HG03159 (cell line): ENCODE data around the gene TAF7.
A peak's percentile ranks its signal among the peaks of the same experiment; 100 is the strongest.
"Not testable (repeated sequence)": the region's sequence is repeated elsewhere in the genome, so short reads cannot be mapped to it uniquely, and the experiment has no call there.

Source experiments
- ATAC-seq: cut with Tn5 transposase; IDR thresholded peaks from one replicate; pipeline ENCODE4 v1.9.1; 2021; ENCODE audit warnings: mild to moderate bottlenecking, moderate library complexity; ENCODE audit not compliant: unreplicated experiment

TAF7 gene

DNA sequence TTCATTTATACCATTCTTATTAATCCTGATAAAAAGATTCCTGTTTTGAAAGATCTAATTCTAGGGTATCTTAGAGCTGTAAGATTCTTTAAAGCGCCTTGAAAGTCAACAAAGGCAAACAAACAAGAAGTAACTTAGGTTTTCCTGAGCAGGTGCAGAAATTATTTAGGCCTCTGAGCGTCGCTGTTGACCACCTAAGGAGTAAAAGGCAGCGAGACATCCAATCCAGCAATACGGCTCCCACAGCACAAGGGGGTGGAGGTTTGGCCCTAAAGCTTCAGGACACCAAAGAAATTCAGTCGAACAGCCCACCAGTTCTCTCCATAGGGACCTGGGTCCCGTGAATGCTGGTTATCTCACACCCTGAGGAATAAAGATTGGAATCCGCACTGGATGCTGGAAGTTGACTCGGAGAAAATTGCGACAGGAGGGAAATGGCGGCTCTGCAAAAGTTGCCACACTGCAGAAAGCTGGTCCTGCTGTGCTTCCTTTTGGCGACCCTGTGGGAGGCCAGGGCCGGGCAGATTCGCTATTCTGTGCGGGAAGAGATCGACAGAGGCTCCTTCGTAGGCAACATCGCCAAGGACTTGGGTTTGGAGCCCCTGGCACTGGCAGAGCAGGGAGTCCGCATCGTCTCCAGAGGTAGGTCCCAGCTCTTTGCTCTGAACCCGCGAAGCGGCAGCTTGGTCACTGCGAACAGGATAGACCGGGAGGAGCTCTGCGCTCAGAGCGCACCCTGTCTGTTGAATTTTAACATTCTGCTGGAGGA lies 18.1 kb upstream of the TAF7 start, which contains the start of gene PCDHGA2:
Gene PCDHGA2, plus strand, starts transcription at position 223 of the 769 bp plus-strand sequence.
- ATAC-seq, result no peak

DNA sequence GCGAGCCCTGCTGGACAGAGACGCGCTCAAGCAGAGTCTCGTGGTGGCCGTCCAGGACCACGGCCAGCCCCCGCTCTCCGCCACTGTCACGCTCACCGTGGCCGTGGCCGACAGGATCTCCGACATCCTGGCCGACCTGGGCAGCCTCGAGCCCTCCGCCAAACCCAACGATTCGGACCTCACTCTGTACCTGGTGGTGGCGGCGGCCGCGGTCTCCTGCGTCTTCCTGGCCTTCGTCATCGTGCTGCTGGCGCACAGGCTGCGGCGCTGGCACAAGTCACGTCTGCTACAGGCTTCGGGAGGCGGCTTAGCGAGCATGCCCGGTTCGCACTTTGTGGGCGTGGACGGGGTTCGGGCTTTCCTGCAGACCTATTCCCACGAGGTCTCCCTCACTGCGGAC lies 12.0 kb upstream of the TAF7 start:
- not testable (repeated sequence) for ATAC-seq

GRCh38 chr5:141330299-141331080 lies 9.9 kb upstream of the TAF7 start, which contains the start of gene PCDHGA1:
Gene PCDHGA1 (plus strand): TSS chr5:141330514.
- ATAC-seq, result peak; percentile 56

GRCh38 chr5:141328231-141328630 lies 7.6 kb upstream of the TAF7 start:
- no peak for ATAC-seq

- ATAC-seq, result peak; percentile 62
Observed at GRCh38 chr5:141326088-141326854, 5.7 kb upstream of the TAF7 start.

DNA sequence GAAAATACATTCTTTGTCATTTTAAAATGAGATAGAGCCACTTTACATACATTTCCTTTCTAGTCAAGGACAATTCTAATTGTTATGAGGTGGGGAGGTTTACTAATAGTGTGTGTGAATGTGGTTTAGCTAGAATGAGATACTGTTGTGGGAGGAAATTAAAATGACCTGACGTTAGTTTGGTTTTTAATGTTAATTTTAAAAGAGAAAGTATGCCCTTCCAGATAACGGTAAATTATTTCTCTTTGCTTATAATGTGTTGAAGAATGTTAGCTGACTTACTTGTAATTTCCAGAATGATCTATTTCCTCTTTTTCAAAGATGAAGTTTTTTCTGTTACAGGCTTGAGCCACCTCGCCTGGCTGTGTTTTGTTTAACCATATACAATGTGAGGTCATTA lies 1.7 kb upstream of the TAF7 start:
- no peak for ATAC-seq

DNA sequence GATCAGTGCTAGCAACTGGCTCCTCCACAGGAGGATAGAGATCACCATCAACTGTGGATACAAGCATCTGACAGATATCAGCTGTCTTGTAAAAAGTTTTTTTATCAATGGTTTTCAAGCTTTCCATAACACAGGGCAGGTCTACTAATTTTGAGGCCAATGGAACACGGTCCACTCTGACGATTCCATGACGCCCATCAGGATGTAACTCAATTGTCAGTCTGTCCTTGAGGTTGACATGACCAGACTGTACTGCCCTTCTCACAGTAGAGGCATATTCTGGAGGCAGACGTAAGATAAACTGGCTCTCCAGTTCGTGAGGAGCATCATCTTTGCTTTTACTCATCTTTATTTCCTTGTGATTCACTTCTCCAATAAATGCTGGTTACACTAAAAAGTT lies 885 bp downstream of the TAF7 start:
- ATAC-seq, result no peak

GRCh38 chr5:141319202-141319601 lies 1.4 kb downstream of the TAF7 start:
- ATAC-seq, result no peak

DNA sequence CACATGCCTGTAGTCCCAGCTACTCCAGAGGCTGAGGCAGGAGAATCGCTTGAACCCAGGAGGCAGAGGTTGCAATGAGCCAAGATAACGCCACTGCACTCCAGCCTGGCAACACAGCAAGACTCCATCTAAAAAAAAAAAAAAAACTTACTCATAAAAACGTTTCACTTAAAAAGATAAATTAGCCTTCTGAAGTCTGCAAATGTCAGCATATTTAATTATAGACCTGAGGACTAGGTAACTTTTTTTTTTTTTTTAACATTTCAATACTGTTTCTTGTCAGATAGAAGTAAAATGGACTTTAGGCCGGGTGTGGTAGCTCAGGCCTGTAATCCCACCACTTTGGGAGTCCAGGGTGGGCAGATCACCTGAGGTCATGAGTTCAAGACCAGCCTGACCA lies 3.6 kb downstream of the TAF7 start:
- not testable (repeated sequence) for ATAC-seq

GRCh38 chr5:141313711-141314110 lies 6.9 kb downstream of the TAF7 start:
- no peak for ATAC-seq

- no peak for ATAC-seq
Observed at GRCh38 chr5:141306630-141307029, 14.0 kb downstream of the TAF7 start.

DNA sequence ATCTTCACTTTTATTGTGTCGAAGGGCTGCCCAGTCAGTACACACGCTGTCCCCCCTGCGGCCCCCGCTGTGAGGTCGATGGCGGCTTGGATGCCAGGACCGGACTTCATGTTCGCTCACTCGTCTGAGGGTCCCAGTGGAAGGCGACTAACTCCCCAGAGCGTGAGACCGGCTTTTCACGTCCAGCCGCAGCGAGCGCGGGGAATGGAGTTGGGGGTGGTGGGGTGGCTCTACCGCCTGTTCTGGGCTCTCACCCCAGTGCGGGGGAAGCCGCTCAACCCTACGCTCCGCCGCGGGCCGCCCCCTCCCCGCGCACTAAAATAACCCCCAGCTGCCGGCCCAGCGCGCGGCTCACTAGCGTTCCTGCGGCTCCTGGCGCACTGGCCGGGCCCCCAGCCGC lies 16.8 kb downstream of the TAF7 start, which contains the start of gene SLC25A2:
Gene SLC25A2, minus strand, starts transcription at position 294 of the 400 bp plus-strand sequence. Its CDS starts 184 bp downstream, at position 110.
- no peak for ATAC-seq

DNA sequence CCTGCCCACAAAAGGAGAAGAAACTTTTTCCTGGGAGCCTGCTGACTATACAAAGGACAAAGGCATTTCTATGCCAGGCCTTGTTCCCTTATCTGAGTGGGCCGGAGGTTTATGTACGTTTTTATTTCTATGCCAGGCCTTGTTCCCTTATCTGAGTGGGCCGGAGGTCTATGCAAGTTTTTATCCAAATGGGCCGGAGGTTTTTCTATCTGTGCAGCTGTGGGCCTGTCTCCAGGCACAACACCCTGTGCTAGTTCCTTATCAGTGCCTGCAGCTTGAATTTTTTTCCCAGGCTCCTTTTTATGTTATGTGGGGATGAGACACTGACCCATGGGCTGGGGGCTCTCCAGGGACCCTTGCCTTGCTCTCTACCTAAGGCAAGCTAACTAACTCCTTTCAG lies 22.2 kb downstream of the TAF7 start:
- no peak for ATAC-seq

DNA sequence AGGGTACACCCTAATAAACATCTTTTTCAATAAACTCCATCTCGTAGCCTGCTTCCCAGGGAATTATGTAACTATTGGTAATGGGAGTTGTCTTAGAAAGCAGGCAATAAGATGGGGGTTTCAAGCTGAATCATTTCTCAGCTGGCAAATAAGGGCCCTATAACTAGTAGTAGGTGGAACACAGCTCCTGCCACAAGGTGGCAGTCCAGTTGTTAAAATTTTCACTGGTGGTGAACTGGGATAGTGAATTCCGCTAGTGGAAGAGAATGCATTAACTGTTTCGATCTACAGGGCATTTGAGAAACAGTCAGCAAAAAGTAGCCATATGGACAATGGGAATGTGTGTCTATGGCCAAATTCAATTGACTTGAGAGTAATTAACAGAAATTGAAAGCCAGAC lies 47.7 kb downstream of the TAF7 start:
- ATAC-seq, result no peak

- ATAC-seq, result no peak
Observed at GRCh38 chr5:141269195-141269594, 51.4 kb downstream of the TAF7 start.
